H9 (cell line): ENCODE results near the gene NEB. TPM values are rescaled to one million over a fixed set of nuclear protein-coding genes. Genes with fewer than 3 reads are reported as not detected.

Experiments used
- DNase-seq: peaks from one replicate; pipeline ENCODE4 v3.0.0-alpha.2; 2017
- H2AFZ ChIP-seq: one replicate; pipeline ENCODE4 v1.6.1; 2013; ENCODE audit warnings: mild to moderate bottlenecking, low read length, control low read depth, moderate library complexity
- H2AK5ac ChIP-seq: 2 replicates; pipeline ENCODE4 v1.6.1; 2013; ENCODE audit warnings: low read length, control low read depth, mixed read lengths; ENCODE audit not compliant: insufficient read length
- H2BK120ac ChIP-seq: one replicate; pipeline ENCODE4 v1.6.1; 2013; ENCODE audit warnings: low read depth, mild to moderate bottlenecking, low read length, control low read depth, inconsistent platforms; ENCODE audit not compliant: poor library complexity, severe bottlenecking
- H2BK12ac ChIP-seq: 2 replicates; pipeline ENCODE4 v1.6.1; 2013; ENCODE audit warnings: low read length, control low read depth, mixed read lengths, low read depth; ENCODE audit not compliant: insufficient read length
- H2BK15ac ChIP-seq: 2 replicates; pipeline ENCODE4 v1.6.1; 2013; ENCODE audit warnings: low read depth, low read length, control low read depth
- H2BK20ac ChIP-seq: one replicate; pipeline ENCODE4 v1.6.1; 2013; ENCODE audit warnings: low read depth, mild to moderate bottlenecking, low read length, control low read depth, inconsistent platforms; ENCODE audit not compliant: poor library complexity, severe bottlenecking
- H2BK5ac ChIP-seq: 2 replicates; pipeline ENCODE4 v1.6.1; 2013; ENCODE audit warnings: low read length, control low read depth, mixed read lengths; ENCODE audit not compliant: insufficient read length
- H3K14ac ChIP-seq: 2 replicates; pipeline ENCODE4 v1.6.1; 2013; ENCODE audit warnings: low read length, control low read depth; ENCODE audit not compliant: insufficient read depth
- H3K18ac ChIP-seq: 2 replicates; pipeline ENCODE4 v1.6.1; 2013; ENCODE audit warnings: low read depth, mild to moderate bottlenecking, mixed read lengths, low read length, control low read depth; ENCODE audit not compliant: insufficient read length
- H3K23ac ChIP-seq: 2 replicates; pipeline ENCODE4 v1.6.1; 2013; ENCODE audit warnings: low read length, control low read depth, mixed read lengths, low read depth; ENCODE audit not compliant: insufficient read length
- H3K23me2 ChIP-seq: 2 replicates; pipeline ENCODE4 v1.6.1; 2013; ENCODE audit warnings: low read depth, mild to moderate bottlenecking, mixed read lengths, low read length, control low read depth; ENCODE audit not compliant: insufficient read length, poor library complexity, severe bottlenecking
- H3K27ac ChIP-seq: 2 replicates; pipeline ENCODE4 v1.5.1; 2013; ENCODE audit warnings: low read length, control low read depth, mixed read lengths, low read depth; ENCODE audit not compliant: insufficient read length
- H3K27me3 ChIP-seq: 2 replicates; pipeline ENCODE4 v1.6.1; 2013; ENCODE audit warnings: low read length, control low read depth, inconsistent platforms; ENCODE audit not compliant: insufficient read depth
- H3K4ac ChIP-seq: 2 replicates; pipeline ENCODE4 v1.6.1; 2013; ENCODE audit warnings: low read depth, mild to moderate bottlenecking, control low read depth, inconsistent platforms, low read length, moderate library complexity
- H3K4me1 ChIP-seq: 2 replicates; pipeline ENCODE4 v1.6.1; 2013; ENCODE audit warnings: low read length, control low read depth, inconsistent platforms; ENCODE audit not compliant: insufficient read depth
- H3K4me2 ChIP-seq: 2 replicates; pipeline ENCODE4 v1.6.1; 2013; ENCODE audit warnings: low read length, control low read depth, mixed read lengths; ENCODE audit not compliant: insufficient read length, insufficient read depth
- H3K56ac ChIP-seq: 2 replicates; pipeline ENCODE4 v1.6.1; 2013; ENCODE audit warnings: low read depth, mild to moderate bottlenecking, mixed read lengths, low read length, control low read depth; ENCODE audit not compliant: insufficient read length
- H3K79me1 ChIP-seq: 2 replicates; pipeline ENCODE4 v1.6.1; 2013; ENCODE audit warnings: low read depth, mild to moderate bottlenecking, moderate library complexity, low read length, control low read depth, inconsistent platforms; ENCODE audit not compliant: insufficient read depth, poor library complexity, severe bottlenecking
- H3K79me2 ChIP-seq: 2 replicates; pipeline ENCODE4 v1.6.1; 2013; ENCODE audit warnings: low read length, control low read depth, inconsistent platforms; ENCODE audit not compliant: insufficient read depth
- H3K9ac ChIP-seq: 2 replicates; pipeline ENCODE4 v1.6.1; 2013; ENCODE audit warnings: low read length, control low read depth, mixed read lengths; ENCODE audit not compliant: insufficient read length; ENCODE audit errors: extremely low read depth
- H3K9me3 ChIP-seq: one replicate; pipeline ENCODE4 v1.6.1; 2013; ENCODE audit warnings: low read depth, low read length, inconsistent platforms; ENCODE audit not compliant: control insufficient read depth
- H3T11ph ChIP-seq: one replicate; pipeline ENCODE4 v1.6.1; 2013; ENCODE audit warnings: mild to moderate bottlenecking, low read length, control low read depth, inconsistent platforms
- H4K20me1 ChIP-seq: one replicate; pipeline ENCODE4 v1.6.1; 2013; ENCODE audit not compliant: control insufficient read depth, insufficient read length, insufficient read depth
- H4K5ac ChIP-seq: 2 replicates; pipeline ENCODE4 v1.6.1; 2013; ENCODE audit warnings: low read depth, mild to moderate bottlenecking, mixed read lengths, low read length, control low read depth; ENCODE audit not compliant: insufficient read length
- H4K8ac ChIP-seq: replicated peaks from 2 replicates; pipeline ENCODE4 v1.6.1; 2013; ENCODE audit warnings: low read length, control low read depth, mixed read lengths, low read depth; ENCODE audit not compliant: insufficient read length
- H4K91ac ChIP-seq: 2 replicates; pipeline ENCODE4 v1.6.1; 2013; ENCODE audit warnings: low read depth, mild to moderate bottlenecking, moderate library complexity, mixed read lengths, low read length, control low read depth; ENCODE audit not compliant: insufficient read length
- H3K27ac Mint-ChIP-seq, 3 experiments: 2 replicates in 2 of 3; 3 replicates in 1 of 3; pipeline ENCODE4 v1.8.0; 2020 to 2021; ENCODE audit warnings: mixed read lengths in 3 of 3, mild to moderate bottlenecking in 1 of 3, moderate library complexity in 1 of 3
- H3K27me3 Mint-ChIP-seq: 2 replicates; pipeline ENCODE4 v1.8.0; 2021; ENCODE audit warnings: low read depth, mild to moderate bottlenecking, moderate library complexity, mixed read lengths
- H3K36me3 Mint-ChIP-seq, 3 experiments: 2 replicates in 2 of 3; 3 replicates in 1 of 3; pipeline ENCODE4 v1.8.0; 2020 to 2021; ENCODE audit warnings: low read depth in 3 of 3, mixed read lengths in 3 of 3; ENCODE audit not compliant: insufficient read depth in 1 of 3
- H3K4me1 Mint-ChIP-seq, 2 experiments: 2 replicates each; pipeline ENCODE4 v1.8.0; 2020; ENCODE audit warnings: mixed read lengths in 2 of 2
- H3K4me3 Mint-ChIP-seq, 2 experiments: 2 replicates in 1 of 2; 3 replicates in 1 of 2; pipeline ENCODE4 v1.8.0; 2020 to 2021; ENCODE audit warnings: mild to moderate bottlenecking in 2 of 2, mixed read lengths in 2 of 2, moderate library complexity in 1 of 2
- H3K9me3 Mint-ChIP-seq, 2 experiments: 2 replicates in 1 of 2; 3 replicates in 1 of 2; pipeline ENCODE4 v1.8.0; 2020; ENCODE audit warnings: mild to moderate bottlenecking in 2 of 2, mixed read lengths in 2 of 2, moderate library complexity in 1 of 2
- WGBS: extraction: QIAGEN DNeasy Blood & Tissue Kit; methylation state at CpG from one replicate; pipeline ENCODE4 v1.1.7; 2013; ENCODE audit warnings: missing lambda C conversion rate, low lambda C conversion rate, mixed read lengths; ENCODE audit not compliant: insufficient read length; ENCODE audit errors: extremely low coverage; 5-methylcytosine and 5-hydroxymethylcytosine counted together
- total RNA-seq: library from RNA; stranded (reverse); gene quantifications from 2 replicates; pipeline ENCODE4 v1.2.1, GENCODE V29; 2021
- TF ChIP-seq, protein P1 (sequence below): fragments of 200-600 bp; sonication (generic); conservative IDR thresholded peaks from 3 replicates; pipeline ENCODE4 v1.8.0; 2021; ENCODE audit warnings: antibody characterized with exemption, mild to moderate bottlenecking

Gene NEB
- total RNA-seq, 1 experiment from 2014 or later = 0.98 TPM

DNA sequence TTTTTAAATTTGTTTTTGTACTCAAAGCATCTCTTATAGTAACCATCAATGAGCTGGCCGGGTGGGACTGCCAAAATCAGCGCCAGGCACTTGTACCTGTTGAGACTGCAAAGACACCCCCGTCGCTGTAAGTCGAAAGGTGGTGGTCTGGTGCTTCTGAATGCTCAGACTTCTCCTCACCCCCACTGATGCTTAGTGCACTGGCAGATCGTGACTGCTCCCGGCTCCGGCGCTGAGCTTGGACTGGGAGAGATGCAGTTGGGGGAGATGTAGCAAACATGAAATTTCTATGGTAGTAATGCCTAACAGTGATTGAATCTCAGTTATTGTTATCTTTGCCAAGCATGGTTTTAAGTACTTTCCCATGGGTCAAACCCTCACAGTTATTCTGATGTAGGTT, 244.0 kb downstream of the NEB start:
- no peak overlapping the region for H2BK15ac ChIP-seq
- no peak overlapping the region for H4K91ac ChIP-seq
- no peak overlapping the region for H2AK5ac ChIP-seq
- no peak overlapping the region for H3K18ac ChIP-seq
- no peak overlapping the region for H3K27ac ChIP-seq
- no peak overlapping the region for H2AFZ ChIP-seq
- no peak overlapping the region for H3K23ac ChIP-seq
- no peak overlapping the region for H3T11ph ChIP-seq
- no peaks in the 10 kb centered on the region for H3K23me2 ChIP-seq
- H2BK12ac ChIP-seq = no peak overlapping the region
- no peak overlapping the region for H2BK120ac ChIP-seq
- no peaks in the 10 kb centered on the region for H4K20me1 ChIP-seq
- H2BK5ac ChIP-seq = no peak overlapping the region
- no peak overlapping the region for H4K8ac ChIP-seq
- H3K27me3 ChIP-seq = no peaks in the 10 kb centered on the region
- Mint-ChIP-seq H3K4me1 (peaks cover 27% of the 10 kb centered on the region in 2 experiments), H3K27me3 (no peaks in the 10 kb centered on the region), H3K4me3 (no peak overlapping the region), H3K27ac (no peak overlapping the region; a peak in 1 of 7 replicates), H3K9me3 (no peaks in the 10 kb centered on the region), H3K36me3 (peaks cover 0 to 9% (median 0%) of the 10 kb centered on the region in 3 experiments; a peak in 2 of 7 replicates)
- DNase-seq = no peak
- H3K4me1 ChIP-seq = peaks cover 2% of the 10 kb centered on the region; the same call in 1 of the 2 replicates
- TF ChIP-seq, protein P1, sequence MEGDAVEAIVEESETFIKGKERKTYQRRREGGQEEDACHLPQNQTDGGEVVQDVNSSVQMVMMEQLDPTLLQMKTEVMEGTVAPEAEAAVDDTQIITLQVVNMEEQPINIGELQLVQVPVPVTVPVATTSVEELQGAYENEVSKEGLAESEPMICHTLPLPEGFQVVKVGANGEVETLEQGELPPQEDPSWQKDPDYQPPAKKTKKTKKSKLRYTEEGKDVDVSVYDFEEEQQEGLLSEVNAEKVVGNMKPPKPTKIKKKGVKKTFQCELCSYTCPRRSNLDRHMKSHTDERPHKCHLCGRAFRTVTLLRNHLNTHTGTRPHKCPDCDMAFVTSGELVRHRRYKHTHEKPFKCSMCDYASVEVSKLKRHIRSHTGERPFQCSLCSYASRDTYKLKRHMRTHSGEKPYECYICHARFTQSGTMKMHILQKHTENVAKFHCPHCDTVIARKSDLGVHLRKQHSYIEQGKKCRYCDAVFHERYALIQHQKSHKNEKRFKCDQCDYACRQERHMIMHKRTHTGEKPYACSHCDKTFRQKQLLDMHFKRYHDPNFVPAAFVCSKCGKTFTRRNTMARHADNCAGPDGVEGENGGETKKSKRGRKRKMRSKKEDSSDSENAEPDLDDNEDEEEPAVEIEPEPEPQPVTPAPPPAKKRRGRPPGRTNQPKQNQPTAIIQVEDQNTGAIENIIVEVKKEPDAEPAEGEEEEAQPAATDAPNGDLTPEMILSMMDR = no peak
- no peak overlapping the region for H4K5ac ChIP-seq
- H2BK20ac ChIP-seq = no peak overlapping the region
- H3K9me3 ChIP-seq = no peaks in the 10 kb centered on the region
- H3K4ac ChIP-seq = no peak overlapping the region
- H3K9ac ChIP-seq = no peak overlapping the region
- no peaks in the 10 kb centered on the region for H3K79me2 ChIP-seq
- H3K79me1 ChIP-seq = no peaks in the 10 kb centered on the region
- H3K4me2 ChIP-seq = no peak overlapping the region
- no peak overlapping the region for H3K14ac ChIP-seq
- no CpG with 5 or more reads among the region's 9 CpGs for WGBS
- H3K56ac ChIP-seq = no peak overlapping the region
